Measurements from ENCODE around the gene DPP8. TPM values are rescaled to one million over a fixed set of nuclear protein-coding genes. Genes with fewer than 3 reads are reported as not detected.
"Not testable (repeated sequence)": the region's sequence is repeated elsewhere in the genome, so short reads cannot be mapped to it uniquely, and the experiment has no call there.

DPP8 gene
- total and polyA plus RNA-seq, 2 donors (not counting 1 experiment from before 2014, with no cell fraction given) = 17.1 to 65.2 TPM

GRCh38 chr15:65399001-65399706 is 118.3 kb downstream of the DPP8 start:
- Mint-ChIP-seq H3K4me3 (no peak overlapping the region), H3K4me1 (peaks cover 8% of the 10 kb centered on the region), H3K27ac (no peak overlapping the region), H3K9me3 (ENCODE audit: insufficient read depth) (no peaks in the 10 kb centered on the region), H3K27me3 (peaks cover 57% of the 10 kb centered on the region)
- no CpG with 5 or more reads among the region's 11 CpGs for WGBS (ENCODE audit: insufficient coverage)
- H3K4me2 ChIP-seq (replicated peaks; ENCODE audit: low read depth, low read length, poor library complexity, severe bottlenecking) = no peak overlapping the region
- intact Hi-C loops (cut with micrococcal nuclease) = no loop called here
- no peak overlapping the region for H3K4me3 ChIP-seq (ENCODE audit: control extremely low read depth in 1 of 5, extremely low read depth in 1 of 5, insufficient read depth in 1 of 5, low read depth in 2 of 5, low read length in 4 of 5)
- POLR2A ChIA-PET = no interaction called here
- H3K4me1 ChIP-seq (ENCODE audit: control insufficient read depth in 2 of 2, insufficient read depth in 2 of 2, low read length in 2 of 2) = peaks cover 11 to 17% of the 10 kb centered on the region in 2 donors
- no peak for ATAC-seq (ENCODE audit: low read depth)
- H3K27me3 ChIP-seq (replicated peaks in 1 of 4; ENCODE audit: control extremely low read depth in 1 of 4, control insufficient read depth in 3 of 4, insufficient read depth in 4 of 4, low read length in 3 of 4) = peaks cover 0 to 38% (median 31%) of the 10 kb centered on the region in 4 experiments
- H2AFZ ChIP-seq (ENCODE audit: insufficient read depth, low read depth, low read length, poor library complexity, severe bottlenecking) = no peak overlapping the region
- TF ChIP-seq EZH2 (IDR thresholded peaks at IDR 0.05; ENCODE audit: borderline replicate concordance, insufficient read depth, low read depth, low read length, poor library complexity, severe bottlenecking) (no peak), CTCF (IDR thresholded peaks at IDR 0.05) (no peak)
- CTCF ChIA-PET = interaction anchor here (0.6 to 1.9 kb wide), 7 partner anchors 8 to 455 kb away, joined by 3 to 15 read pairs (median 5); no protein-coding TSS in a partner anchor
- no peak overlapping the region for H3K9ac ChIP-seq (ENCODE audit: low read length)
- H3K36me3 ChIP-seq (replicated peaks in 1 of 2; ENCODE audit: control extremely low read depth in 1 of 2, control insufficient read depth in 1 of 2, extremely low read depth in 1 of 2, insufficient read depth in 2 of 2, low read length in 1 of 2) = no peaks in the 10 kb centered on the region
- no peak for DNase-seq
- H3K9me3 ChIP-seq (ENCODE audit: control extremely low read depth in 1 of 3, control insufficient read depth in 2 of 3, insufficient read depth in 1 of 3, low read length in 2 of 3) = no peaks in the 10 kb centered on the region
- no peaks in the 10 kb centered on the region for H4K20me1 ChIP-seq (ENCODE audit: control insufficient read depth, insufficient read depth, low read length, poor library complexity, severe bottlenecking)
- no peaks in the 10 kb centered on the region for H3K79me2 ChIP-seq (ENCODE audit: control insufficient read depth, insufficient read depth, low read length)
- no peak overlapping the region for H3K27ac ChIP-seq (ENCODE audit: low read length in 2 of 2)

DNA sequence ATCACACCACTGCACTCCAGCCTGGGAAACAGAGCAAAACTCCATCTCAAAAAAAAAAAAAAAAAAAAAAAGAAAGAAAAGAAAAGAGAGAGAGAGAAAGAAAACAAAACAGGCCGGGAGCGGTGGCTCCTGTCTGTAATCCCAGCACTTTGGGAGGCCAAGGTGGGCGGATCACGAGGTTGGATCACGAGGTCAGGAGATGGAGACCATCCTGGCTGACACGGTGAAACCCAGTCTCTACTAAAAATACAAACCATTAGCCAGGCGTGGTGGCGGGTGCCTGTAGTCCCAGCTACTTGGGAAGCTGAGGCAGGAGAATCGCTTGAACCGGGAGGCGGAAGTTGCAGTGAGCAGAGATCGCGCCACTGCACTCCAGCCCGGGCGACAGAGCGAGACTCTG is 119.0 kb downstream of the DPP8 start:
- DNase-seq; H3K4me1 Mint-ChIP-seq; H3K79me2 ChIP-seq (ENCODE audit: control insufficient read depth, insufficient read depth, low read length); H2AFZ ChIP-seq (ENCODE audit: insufficient read depth, low read depth, low read length, poor library complexity, severe bottlenecking); H3K27ac Mint-ChIP-seq; H3K4me2 ChIP-seq (replicated peaks; ENCODE audit: low read depth, low read length, poor library complexity, severe bottlenecking); ATAC-seq (ENCODE audit: low read depth); H4K20me1 ChIP-seq (ENCODE audit: control insufficient read depth, insufficient read depth, low read length, poor library complexity, severe bottlenecking); H3K9me3 ChIP-seq (ENCODE audit: control extremely low read depth in 1 of 3, control insufficient read depth in 2 of 3, insufficient read depth in 1 of 3, low read length in 2 of 3); H3K4me3 Mint-ChIP-seq; H3K27ac ChIP-seq (ENCODE audit: low read length in 2 of 2); H3K9ac ChIP-seq (ENCODE audit: low read length); H3K4me3 ChIP-seq (ENCODE audit: control extremely low read depth in 1 of 5, extremely low read depth in 1 of 5, insufficient read depth in 1 of 5, low read depth in 2 of 5, low read length in 4 of 5); H3K36me3 ChIP-seq (replicated peaks in 1 of 2; ENCODE audit: control extremely low read depth in 1 of 2, control insufficient read depth in 1 of 2, extremely low read depth in 1 of 2, insufficient read depth in 2 of 2, low read length in 1 of 2); intact Hi-C loops (cut with micrococcal nuclease); H3K9me3 Mint-ChIP-seq (ENCODE audit: insufficient read depth); POLR2A ChIA-PET: not testable (repeated sequence)
- CTCF ChIA-PET = interaction anchor here (0.6 to 1.4 kb wide), 3 partner anchors 8 to 79 kb away, joined by 3 to 6 read pairs (median 3); no protein-coding TSS in a partner anchor
- H3K27me3 Mint-ChIP-seq = peaks cover 59% of the 10 kb centered on the region
- Histone ChIP-seq H3K27me3 (replicated peaks in 1 of 4; ENCODE audit: control extremely low read depth in 1 of 4, control insufficient read depth in 3 of 4, insufficient read depth in 4 of 4, low read length in 3 of 4) (peaks cover 0 to 40% (median 29%) of the 10 kb centered on the region in 4 experiments), H3K4me1 (ENCODE audit: control insufficient read depth in 2 of 2, insufficient read depth in 2 of 2, low read length in 2 of 2) (peaks cover 11 to 17% of the 10 kb centered on the region in 2 donors)
- 93% methylated on average over 11 of the region's 16 CpGs for WGBS (ENCODE audit: insufficient coverage)

Measured in B cell (primary cell).